HG02623 (cell line): ENCODE results near the gene COPS9.
A peak's percentile ranks its signal among the peaks of the same experiment; 100 is the strongest.

Experiments
- ATAC-seq: cut with Tn5 transposase; IDR thresholded peaks from one replicate; pipeline ENCODE4 v1.9.1; 2021; ENCODE audit warnings: moderate library complexity; ENCODE audit not compliant: unreplicated experiment

COPS9 gene

DNA sequence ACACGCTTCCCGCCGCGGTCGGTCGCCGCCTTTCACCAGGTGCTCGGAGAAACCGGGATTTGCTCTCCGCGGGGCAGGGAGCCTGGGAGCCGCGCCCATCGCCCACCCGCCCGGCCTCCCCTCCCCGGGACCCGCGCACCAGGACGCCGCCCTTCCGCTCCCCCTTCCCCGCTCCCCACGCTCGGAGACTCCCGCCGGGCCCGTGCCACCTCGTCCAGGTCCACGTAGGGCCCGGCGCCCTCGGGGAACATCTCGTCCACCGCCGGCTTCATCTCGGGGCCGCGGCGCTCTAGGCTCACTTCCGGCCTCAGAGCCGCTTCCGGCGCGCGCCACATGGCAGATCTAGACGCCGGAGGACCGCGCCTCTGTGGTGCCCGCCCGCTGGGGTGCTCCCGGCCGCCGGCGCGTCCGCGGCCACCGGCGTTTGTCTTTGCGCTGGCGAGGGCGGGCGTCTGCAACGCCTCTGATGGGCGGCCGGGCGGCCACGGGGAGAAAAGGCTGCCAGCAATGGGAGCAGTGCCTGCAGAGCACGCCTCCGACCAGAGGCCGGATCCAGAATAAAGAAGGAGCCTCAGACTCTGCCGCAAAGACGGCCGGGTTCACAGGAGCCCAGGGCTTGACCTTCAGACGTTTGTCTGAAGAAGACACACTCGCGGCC is at the start of gene COPS9:
Gene COPS9, minus strand, starts transcription at position 293 of the 658 bp plus-strand sequence. Its CDS starts 21 bp downstream, at position 272.
- peak; percentile 91 for ATAC-seq

DNA sequence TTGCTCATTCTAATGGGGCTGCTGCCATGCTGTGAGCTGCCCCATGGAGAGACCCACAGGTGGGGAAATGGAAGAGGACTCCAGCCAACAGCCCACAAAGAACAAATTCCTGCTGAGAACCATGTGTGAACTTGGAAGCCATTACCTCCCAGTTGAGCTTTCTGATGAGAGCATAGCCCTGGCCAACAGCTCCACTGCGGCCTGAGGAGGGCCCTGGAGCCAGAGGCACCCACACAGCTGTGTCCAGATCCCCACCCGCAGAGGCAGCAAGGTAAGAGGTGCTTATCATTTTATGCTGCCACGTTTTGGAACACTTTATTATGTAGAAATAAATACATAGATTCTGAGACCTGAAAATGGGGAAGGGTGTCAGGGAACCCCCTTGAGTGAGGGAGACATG is 48.6 kb upstream of the COPS9 start:
- no peak for ATAC-seq

DNA sequence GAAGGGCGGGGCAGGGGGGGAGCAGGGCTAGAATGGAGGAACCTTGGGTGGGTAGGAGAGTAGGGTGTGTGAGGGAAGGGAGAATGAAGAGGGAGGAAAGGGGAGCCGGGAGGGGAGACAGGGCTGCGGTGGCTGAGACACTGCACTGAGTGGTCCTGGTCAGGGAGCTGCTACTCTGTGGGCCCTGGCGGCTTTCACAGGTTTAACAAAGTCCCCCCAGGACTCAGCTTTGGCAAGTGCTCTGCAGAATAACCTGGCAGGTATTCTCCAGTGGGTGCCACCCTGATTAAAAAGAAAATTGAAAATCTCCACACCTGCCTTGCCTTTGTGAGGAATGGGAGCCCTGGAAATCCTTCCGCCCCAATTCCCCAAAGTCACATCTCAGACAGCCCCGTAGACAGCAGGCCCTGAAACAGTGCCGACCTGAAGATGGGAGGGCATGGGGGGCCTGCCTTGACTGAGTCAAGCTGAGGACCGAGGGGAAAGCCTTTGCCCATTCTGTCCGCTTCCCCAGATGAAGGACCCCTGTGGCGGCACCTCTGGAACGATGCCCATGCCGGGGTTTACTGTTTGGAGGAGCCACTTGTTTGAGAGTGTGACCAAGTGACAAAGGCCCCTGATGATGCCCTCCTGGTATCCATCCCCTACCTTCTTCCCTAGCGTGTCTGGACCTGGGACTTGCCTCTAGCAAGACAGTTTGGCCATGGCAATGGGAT is 47.9 kb upstream of the COPS9 start:
- ATAC-seq: no peak

DNA sequence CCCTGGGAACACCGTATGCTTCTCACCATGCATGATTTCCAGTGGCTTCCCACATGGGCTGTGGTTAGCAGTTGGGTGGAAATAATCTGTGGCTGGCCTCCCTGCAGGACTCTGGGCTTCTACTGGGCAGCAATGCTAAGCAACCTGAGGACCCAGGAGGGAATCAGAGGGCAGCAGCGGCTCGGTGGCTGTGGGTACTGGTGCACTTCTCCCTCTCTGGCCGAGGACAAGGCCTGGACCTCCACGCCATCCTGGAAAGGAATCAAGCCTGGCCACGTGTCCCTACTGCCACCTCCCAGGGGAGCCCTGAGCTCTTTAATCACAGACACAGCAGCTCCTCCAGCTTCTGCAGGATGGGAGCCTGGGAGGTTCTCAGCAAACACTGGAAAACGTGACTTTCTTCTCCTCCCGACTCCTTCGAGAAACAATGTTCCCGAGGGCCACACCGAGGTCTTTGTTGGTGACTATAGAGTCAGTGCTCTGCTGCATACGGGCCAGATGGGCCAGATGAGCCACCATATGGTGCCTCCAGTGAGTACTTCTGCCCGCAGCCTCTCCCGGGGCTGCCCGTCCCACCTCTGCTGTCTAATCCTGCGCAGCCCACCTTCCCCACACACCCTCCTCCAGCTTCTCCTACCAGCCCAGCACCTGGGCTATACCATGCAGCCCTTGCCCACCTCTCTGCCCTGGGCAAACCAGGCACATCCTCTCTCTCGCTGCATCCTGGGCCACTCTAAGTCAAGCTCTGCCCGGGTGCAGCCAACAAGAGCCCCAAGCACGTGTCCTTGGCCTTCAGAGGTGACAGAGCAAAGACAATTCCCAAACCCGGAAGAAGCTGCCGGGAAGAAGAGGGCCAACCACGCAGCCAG is 47.1 kb upstream of the COPS9 start:
- ATAC-seq: no peak

DNA sequence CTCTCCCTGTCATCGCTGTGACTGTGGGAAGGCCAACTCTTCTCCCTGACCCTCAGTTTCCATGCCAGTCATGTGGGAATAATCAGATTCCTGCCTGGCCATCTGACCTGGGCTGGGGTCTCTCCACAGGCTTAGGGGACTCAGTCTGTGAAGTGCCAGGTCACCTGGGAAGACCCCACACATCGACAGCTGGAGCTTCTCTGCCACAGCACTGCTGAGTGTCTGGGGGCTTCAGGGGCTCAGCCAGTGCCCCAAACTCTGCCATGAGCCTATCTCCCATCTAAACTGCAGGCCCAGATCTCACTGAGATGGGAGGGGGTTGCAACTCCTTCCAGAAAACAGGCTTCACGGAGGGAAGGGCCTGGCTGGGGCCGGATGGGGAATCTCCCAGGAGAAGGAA is 46.4 kb upstream of the COPS9 start:
- no peak for ATAC-seq

DNA sequence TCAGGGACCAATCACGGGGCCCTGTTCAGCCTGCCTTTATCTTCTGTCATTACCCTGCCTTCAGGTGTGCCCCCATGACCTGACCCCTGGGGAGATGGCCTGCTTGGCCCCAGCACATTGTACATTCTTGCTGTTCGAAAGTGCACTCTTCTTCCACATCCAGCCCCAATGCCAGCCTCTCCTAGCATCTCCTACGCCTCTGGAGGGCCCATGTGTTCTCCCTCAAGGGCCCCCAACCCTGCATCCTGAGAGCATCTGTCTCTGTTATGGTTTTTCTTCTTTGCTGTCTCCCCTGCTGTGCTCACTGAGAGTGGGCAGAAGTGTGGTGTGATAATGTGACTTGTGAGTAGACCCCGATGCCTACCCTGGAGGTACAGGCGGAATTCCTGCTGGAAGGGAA is 45.9 kb upstream of the COPS9 start:
- no peak for ATAC-seq

DNA sequence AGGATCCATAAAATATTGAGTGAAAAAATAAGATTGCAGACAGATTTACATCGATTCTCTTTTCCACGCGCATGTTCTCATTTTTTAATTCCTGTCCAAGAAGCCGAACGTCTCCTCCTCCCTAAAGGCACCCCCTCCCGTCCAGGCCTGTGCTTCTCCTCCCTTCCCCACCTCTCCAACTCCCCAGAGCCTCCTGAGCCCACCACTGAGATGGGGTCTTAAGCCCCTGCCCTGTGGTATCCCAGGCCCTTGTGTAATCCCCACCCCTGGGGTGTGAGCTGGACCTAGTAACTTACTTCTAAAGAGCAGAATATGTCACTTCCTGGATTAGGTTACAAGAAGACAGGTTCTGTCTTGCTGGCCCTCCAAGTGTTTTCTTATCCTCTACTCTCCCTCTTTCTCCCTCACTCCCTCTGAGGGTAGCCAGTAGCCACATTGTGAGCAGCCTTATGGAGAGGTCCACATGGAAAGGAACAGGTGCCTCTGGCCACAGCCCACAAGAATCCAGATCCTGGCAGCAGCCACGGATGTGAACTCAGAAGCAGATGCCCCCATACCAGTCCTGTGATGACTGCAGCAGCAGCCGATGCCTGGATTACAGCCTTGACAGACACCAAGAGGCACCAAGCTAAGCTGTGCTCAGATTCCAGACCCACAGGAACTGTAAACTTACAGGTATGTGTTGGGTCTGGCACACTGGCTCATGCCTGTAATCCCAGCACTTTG is 44.0 kb upstream of the COPS9 start:
- no peak for ATAC-seq

DNA sequence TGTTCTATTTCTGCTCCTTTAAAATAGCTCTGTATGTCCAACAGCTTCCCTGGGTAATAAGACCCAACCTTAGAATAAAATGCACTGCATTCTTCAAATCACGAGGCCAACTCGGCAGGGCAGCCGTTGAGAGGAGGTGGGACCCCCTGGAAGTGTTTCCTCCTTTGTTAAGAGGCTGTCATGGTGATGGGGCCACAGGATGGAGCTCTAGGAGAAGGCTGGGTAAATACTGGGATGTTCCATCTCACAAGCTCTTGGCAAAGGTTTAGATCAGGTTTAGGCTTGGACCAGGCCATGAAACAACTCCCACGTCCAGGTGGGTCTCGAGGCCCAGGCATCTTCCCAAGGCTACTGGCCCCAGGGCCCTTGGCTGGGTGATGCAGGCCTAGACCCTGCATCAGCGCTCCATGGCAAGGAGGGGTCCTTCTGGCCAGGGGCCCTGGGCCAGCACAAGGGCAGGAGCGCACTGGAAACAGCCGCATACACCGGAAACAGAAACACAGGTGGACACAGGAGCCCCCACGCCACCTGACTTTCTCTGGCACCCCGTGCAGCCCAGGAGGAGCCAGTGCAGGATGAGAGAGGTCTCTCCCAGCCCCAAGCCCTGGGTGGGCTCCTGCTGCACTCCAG is 43.2 kb upstream of the COPS9 start:
- no peak for ATAC-seq

DNA sequence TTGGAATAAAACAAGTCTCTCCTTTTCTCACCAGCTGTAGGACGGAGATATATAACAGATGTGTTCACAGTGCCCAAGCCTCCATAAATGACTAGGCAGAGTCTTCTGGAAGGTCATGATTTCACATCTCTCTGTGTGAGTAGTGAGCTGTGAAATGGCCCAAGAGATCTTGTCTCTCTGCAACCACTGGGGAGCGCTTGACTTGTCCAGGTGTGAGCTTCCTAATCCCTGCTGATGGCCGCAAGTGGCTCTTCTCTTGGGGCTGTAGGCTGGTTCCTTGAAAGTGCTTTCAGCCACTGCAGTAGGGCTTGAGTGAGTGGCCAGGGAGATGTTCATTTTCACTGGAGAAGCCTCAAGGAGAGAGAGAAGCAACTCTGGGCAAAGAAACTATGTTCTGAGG is 42.5 kb upstream of the COPS9 start:
- no peak for ATAC-seq

DNA sequence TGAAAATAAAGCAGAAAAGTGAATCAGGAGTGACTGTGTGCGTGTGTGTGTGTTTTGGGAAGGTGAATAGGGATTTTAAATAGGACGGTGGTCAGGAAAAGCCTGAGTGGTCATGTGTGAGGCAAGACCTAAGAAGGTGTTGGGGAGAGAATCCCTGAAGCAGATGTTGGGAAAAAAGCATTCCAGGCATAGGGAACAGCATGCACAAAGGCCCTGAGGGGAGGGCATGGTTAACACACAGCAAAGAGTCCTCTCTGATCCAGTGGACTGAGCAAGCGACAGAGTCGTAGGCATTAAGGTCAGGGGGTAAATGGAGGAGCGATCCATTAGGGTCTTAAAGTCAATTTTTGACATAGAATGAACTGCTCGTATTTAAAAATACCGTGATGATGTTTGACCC is 38.4 kb upstream of the COPS9 start:
- ATAC-seq: no peak

DNA sequence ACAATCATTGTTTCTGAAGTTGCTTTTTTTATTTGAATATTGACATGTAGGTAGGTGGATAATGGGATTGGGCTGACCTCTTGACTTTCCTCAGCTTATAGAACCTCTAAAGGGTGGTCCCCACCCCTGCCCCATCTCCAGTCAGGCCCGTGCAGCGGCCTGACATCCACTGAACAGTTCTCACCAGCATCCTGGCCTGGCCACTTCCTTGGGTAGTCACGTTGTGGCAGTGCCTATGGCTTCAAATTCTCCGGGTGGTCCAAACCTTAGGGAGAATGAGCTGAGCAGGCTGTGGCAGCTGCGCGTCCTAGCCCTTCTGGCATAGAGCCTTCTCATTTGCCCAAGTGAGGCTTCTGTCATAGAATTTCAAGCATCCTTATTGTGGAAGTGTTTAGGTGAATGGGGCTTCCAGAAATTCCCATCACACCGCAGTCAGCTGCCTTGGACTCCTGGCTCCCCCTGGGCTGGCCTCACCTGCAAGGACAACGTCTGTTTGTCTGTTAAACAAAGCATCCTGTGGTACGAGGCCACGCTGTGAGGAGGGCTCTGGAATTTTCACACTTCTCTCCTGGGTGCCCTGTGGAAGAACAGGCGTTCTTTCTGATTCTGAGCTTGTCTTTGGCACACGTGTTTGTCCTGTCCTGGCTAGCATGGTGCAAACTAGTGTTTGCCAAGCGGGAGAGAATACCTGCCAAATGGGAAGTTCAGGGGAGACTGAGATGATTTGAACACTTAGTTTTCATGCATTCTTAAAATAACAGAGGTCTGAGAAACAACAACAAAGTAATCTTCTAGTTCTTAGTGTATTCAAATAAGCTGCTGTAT is 36.2 kb upstream of the COPS9 start:
- ATAC-seq: no peak

DNA sequence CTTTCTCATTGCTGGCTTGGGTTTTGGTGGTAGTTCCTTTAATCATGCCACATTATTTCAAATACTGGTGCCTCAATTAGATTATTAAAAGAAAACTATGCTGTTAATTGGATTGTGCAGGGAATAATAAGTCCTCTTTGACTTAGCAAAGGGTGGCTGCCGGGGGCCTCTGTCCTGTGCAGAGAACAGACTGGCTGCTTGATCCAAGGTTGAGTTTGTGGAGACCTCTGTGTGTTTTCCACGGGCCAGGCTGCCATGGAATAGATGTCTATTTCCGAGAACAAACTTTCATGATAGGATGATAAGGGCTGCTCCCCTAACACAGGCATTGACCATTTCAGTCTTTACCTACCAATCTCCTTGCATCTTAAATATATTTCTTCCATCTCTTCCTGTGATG is 34.8 kb upstream of the COPS9 start:
- no peak for ATAC-seq

DNA sequence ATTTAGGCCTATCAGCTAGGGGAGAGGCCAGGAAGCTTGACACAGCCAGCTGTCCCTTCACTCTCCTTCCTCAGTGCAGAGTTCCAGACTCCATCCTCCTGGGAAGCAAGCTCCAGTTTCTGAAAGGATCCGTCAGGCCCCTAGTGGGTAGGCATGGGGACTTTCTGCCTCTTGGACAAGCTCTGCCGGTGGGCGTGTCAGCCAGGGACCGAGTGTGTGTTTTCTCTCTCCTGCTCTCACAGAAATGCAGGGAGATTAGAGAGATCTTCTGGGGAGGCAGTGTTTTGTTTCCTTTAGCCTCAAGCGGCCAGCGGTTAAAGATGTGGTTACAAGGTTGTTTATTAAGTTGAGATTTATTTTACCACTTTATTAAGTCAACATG is 34.2 kb upstream of the COPS9 start:
- no peak for ATAC-seq

DNA sequence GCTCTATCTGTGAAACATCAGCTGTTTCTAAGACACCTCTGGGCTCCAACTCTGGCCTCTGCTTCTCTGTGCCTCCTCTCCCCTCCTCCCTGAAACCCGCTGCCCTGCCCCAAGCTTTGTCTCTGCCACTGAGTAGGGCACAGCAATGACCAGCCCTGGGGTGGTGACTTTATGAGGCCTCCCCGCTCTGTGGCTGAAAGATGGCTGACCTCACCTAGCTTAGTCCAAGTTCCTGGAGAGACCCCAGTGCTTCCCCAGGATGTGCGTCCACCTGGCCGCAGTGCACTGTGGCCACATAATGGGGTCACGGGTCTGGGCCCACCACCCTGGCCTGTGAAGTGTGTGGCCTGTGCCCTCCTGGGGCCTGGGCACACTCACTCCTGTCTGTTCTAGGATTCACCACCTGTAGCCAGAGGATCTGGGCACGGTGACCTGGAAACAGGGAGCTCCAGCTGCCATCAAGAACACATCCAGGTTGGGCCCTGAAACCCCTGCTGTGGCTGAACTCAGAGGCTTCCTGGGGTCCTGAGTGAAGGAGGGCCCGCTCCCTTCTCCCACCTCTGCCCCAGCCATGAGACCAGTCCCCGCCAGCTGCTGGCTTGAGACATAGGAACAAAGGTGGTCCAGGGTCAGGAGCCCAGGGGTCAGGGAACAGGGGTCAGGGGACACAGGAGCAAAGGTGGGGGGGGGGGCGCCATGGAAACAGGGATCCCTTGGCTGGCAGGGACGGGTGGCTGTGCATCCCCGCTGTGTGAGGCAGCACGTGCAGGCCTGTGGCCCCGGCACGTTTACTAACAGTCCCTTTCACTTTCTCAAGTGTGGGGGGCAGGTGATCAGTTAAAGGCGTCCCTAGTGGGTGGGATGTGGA is 33.6 kb upstream of the COPS9 start:
- ATAC-seq: no peak

DNA sequence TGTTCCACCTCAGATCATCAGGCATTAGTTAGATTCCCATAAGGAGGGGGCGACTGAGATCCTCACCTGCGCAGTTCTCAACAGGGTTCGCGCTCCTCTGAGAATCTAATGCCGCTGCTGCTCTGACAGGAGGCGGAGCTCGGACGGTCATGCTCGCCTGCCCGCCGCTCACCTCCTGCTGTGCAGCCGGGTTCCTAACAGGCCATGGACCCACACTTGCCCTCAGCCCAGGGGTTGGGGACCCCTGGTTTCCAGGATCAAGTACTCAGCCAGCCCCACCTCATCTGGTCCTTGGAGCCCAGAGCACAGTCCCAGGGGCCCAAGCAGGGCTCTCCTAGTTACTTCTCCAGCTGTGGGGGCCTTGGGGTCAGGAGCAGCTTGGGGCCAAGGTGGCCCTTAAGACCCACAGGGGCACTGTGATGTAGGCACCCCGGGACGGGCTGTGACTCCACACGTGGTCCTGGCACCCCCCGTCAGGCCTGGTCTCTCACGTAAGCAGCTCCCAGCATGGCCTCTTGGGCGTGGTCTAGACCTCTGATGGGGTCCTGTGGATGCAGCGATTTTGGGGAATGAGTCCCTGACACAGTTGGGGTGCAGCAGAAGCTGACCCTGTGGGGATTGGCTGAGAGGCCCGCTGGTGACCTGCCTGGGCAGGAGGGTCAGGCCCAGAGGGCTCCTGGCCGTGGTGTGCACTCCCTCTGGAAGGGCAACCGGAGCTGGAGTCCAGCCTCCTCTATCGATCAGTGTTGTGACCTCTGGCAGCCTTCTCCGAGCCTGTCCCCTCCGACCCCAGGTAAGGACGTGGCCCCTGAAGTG is 32.6 kb upstream of the COPS9 start:
- ATAC-seq: no peak

DNA sequence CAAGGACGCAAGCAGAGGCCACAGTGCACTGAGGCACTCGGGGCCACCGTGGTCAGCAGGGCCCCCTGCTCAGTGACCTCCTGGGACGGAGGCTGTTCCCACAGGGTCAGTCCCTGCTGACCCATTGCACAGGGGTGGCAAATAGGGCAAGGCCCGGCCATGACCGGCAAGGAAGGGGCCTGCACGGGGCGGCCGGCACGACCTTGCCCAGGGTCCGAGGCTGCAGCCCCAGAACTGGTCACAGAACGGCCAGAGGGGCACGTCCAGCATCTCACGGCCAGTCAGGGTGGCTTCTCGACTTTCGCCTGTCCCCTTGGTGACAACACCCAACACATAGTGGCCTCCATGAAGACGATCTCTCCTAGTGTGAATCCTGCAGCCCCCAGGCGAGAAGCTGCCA is 31.9 kb upstream of the COPS9 start:
- ATAC-seq: no peak

DNA sequence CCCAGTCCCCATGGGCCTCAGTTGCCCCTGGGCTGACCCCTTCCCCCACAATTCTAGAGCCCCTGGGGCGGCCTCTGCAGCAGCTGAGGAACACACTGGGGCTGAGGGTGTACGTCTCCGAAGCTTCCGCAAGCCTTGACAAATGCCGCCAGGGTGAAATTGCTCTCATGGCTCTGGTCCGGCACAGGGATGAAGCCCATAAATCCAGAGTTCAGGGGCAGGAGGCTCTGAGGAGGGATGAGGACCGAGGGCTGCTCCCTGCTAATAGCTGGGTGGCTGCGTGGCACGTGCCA is 31.4 kb upstream of the COPS9 start:
- no peak for ATAC-seq
